ENCODE results near the gene CCDC194.

Gene CCDC194

DNA sequence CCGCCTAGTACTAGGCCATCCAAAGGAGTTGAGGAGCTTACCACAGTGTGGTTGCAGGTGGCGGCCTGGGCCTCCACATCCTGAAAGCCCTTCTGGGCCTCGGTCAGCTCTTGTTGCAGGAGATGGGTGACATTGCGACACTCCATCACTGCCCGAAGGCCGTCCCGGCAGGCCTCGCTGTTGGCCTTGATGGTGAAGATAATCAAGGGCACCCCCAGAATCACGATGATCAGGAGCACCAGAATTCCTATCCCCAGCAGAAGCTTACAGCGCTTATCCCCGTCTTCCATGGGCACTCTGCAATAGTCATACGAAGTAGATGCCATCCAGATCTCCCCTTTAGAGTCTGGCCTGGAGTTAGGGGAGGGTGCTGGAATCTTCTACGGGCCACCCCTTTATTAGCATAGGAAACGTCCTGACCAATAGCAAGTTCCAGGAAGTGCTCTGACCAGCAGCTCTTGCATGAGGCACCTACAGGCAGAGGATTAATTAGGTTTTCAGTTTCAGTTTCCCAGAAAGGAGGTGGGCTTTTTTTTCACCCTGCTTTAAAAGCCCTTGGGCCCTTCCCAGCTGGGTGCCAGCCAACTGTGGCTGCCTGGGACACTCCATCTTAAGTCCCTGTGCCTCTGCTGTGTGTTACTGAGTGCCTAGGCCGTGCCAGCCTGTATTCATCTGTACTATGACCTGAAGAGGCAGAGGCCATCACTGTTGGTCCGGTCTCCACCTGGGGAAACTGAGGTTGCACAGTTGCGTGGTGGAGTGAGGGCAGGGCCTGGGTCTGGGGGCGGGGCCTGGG lies 11.5 kb upstream of the CCDC194 start, which contains the start of gene BST2:
BST2 (minus strand) TSS at position 381 of the 796 bp plus-strand sequence; CDS start at position 326, 55 bp downstream.
- DNase-seq (ENCODE audit: low read depth): no peak

GRCh38 chr19:17404621-17405249 lies 10.7 kb upstream of the CCDC194 start:
- no peak for DNase-seq (ENCODE audit: low read depth)

GRCh38 chr19:17404015-17404414 lies 10.0 kb upstream of the CCDC194 start:
- DNase-seq (ENCODE audit: low read depth): no peak

- DNase-seq (ENCODE audit: low read depth): peak; percentile 37
Observed at GRCh38 chr19:17402982-17403855, 9.2 kb upstream of the CCDC194 start.

DNA sequence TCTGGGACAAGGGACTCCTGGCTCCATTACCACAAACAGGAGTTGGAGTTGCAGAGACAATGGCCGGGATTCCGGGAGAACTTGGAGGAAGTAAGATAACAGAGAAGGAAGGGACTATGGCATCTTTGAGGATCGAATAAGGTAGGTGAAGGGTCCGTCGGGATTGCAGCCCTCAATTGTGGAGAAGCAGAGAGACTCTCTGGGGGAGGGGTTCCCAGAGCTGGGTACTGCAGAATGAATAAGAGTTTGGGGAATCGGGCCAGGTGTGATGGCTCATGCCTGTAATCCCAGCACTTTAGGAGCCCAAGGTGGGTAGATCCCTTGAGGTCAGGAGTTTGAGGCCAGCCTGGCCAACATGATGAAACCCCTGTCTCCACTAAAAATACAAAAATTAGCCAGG lies 7.6 kb upstream of the CCDC194 start:
- no peak for DNase-seq (ENCODE audit: low read depth)

DNA sequence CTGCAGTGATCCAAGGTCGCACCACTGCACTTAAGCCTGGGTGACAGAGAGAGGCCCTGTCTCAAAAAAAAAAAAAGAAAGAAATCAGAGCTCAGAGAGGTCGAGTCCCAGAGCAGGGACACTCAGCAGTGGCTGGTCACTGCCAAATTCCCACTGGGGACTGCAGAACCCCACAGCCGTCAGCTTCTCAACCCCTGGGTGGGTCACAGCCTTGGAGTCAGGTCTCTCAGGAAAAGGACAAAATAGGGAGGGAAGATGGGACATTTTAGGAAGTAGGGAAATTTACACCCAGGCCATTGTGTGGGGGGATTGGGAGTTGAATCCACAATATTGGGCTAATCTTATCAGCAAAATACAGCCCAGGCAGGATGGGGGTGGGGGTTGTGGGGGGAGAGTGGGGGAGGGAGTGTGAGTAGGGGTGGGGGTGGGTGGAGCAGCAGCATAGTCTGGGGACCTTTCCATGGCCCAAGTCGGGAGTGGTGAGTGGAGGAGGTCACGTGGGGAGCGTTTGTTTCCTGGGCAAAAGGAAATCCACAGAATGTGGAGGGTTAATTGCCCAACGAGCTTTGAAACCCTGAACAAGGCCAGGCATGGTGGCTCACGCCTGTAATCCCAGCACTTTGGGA lies 5.0 kb upstream of the CCDC194 start:
- DNase-seq (ENCODE audit: low read depth): no peak

DNA sequence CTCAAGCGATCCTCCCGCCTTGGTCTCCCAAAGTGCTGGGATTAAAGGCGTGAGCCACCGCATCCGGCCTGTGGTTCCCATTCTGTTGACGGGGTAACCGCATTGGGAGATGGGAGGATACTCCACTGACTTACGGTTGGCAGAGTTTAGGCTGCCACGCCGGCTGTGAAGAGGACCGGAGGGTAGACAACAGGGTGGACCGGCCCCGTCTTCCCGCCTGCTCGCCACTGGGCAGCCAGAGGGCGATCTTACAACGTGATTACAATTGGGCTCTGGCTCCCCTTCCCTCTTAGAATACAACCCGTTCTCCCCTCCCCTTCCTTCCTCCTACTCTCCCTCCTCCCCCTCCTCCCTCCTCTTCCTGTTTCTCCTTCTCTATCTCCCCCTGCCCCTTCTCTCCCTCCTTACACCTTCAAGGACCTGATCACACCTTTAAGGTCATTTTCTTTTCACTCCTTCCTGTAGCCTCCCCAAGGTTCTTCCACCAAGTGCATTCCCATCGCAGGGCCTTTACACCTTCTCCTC lies 957 bp upstream of the CCDC194 start:
- DNase-seq (ENCODE audit: low read depth): peak; percentile 47

GRCh38 chr19:17393002-17393401 lies 994 bp downstream of the CCDC194 start:
- no peak for DNase-seq (ENCODE audit: low read depth)

GRCh38 chr19:17391371-17392151 lies 2.4 kb downstream of the CCDC194 start:
- DNase-seq (ENCODE audit: low read depth): no peak

- peak; percentile 79 for DNase-seq (ENCODE audit: low read depth)
Observed at GRCh38 chr19:17390665-17391370, 3.2 kb downstream of the CCDC194 start.

GRCh38 chr19:17389957-17390664 lies 3.9 kb downstream of the CCDC194 start:
- DNase-seq (ENCODE audit: low read depth): no peak

DNA sequence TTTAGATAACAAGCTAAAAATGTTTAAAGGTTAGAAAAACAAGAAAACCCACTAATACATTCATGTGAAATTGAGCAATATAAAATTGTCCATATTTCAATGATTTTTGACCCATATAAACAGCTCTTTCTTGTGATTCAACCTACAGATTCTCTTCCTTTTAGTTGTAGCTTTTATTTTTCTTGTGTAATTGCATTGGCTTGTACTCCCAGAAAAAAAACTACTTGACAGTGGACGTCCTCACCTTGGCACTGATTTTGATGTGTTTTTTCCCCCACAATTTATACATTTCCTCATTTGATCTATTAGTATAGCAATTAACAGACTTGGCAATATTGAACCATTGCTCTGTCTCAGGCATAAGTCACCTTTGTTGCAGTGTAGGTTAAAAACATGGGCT lies 4.7 kb downstream of the CCDC194 start:
- no peak for DNase-seq (ENCODE audit: low read depth)

- DNase-seq (ENCODE audit: low read depth): peak; percentile 47
Observed at GRCh38 chr19:17385878-17386611, 8.0 kb downstream of the CCDC194 start.

DNA sequence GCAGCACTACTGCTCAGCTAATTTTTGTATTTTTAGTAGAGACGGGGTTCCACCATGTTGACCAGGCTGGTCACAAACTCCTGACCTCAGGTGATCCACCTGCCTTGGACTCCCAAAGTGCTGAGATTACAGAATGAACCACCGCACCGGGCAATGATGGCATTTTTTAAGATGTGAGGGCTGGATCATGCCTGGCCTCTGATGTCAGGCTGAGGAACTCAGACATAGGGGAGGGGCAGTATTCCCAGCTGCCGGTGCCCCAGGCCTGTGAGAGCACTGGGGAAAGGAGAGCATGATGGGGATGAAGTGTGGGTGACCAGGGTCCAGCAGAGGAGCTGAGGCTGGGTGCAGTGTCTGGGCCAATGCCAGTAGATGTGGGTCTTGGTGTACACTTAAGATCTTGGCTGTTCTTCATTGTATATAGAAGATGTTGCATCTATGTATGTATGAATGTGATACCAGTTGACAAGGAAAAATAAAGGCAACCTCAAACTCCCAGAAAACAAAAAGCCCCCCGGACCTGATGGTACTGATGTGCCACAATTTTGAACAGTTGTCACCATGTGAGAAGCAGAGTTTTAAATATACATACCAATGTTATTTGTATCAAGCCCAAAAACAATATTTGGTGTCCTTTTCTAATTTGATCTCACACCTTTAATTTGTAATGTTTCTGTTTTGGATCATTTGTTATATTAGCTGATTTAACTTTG lies 13.4 kb downstream of the CCDC194 start:
- no peak for DNase-seq (ENCODE audit: low read depth)

GRCh38 chr19:17379221-17379631 lies 14.8 kb downstream of the CCDC194 start:
- no peak for DNase-seq (ENCODE audit: low read depth)

DNA sequence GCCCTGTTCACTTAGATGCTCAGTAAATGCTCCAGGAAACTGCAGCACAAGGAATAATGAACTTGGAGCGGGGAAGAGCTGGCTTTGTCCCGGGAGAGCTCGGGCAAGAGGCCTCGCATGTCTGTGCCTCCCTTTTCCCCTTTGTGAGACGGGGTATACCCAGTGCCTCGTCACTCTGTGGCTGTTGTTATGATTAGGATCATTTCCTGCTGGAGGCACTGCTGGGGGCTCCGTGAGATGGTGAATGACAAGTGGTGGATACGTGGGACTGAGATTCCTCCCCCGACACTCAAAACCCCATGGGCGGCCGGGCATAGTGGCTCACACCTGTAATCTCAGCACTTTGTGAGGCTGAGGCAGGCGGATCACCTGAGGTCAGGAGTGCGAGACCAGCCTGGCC lies 15.7 kb downstream of the CCDC194 start:
- no peak for DNase-seq (ENCODE audit: low read depth)

DNA sequence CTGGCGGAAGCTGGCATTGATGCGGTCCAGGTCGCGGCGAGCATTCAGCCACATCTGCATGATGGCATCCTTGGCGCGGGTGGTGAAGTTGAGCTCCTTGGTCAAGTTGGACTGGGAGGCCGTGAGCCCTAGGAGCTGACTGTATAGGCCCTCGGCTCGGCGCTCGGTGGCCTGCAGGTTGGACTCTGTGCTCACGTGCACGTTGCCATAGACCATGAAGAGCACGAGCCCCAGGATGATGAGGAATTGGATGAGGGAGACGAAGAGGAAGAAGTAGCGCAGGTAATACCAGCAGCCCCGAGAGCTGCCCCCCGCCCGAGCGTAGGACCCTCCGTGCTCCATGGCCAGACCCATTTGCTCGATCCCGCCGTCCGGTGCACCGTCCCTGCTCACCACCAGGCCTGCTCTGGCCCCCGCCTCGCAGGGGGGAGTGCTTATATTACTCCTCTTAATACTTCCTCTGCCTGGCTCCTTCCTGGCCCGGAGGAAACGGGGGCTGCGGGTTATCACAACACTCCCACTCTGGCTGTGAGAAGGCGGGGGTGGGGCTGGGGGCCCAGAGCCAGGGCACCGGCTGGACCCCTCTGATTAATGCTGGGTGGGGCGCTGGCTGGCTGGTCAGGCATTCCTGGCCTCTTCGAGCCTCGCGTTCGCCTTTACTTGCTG lies 16.9 kb downstream of the CCDC194 start, which contains the start of gene PLVAP:
PLVAP (minus strand) TSS at position 408 of the 666 bp plus-strand sequence; CDS start at position 354, 54 bp downstream.
- no peak for DNase-seq (ENCODE audit: low read depth)

Data from stimulated activated CD8-positive, alpha-beta memory T cell treated with anti-CD3 and anti-CD28 coated beads, Interleukin-15, amount 100 ng/mL, for 24 hours (primary cell).